K562 (cell line): ENCODE measurements around the gene ATP8A1. TPM values are rescaled to one million over a fixed set of nuclear protein-coding genes. Genes with fewer than 3 reads are reported as not detected.

ENCODE experiments used
- DACH1 ChIP-seq: fragments of 450-650 bp; IDR thresholded peaks from 2 replicates; pipeline ENCODE4 v1.6.1; 2018; ENCODE audit not compliant: partially characterized antibody
- E2F1 ChIP-seq: sonication (generic); formaldehyde crosslinking; IDR thresholded peaks from 2 replicates; pipeline ENCODE4 v1.8.1; 2023; ENCODE audit warnings: mild to moderate bottlenecking, missing genetic modification reagents, moderate library complexity
- FOXP1 ChIP-seq: sonication (generic); formaldehyde crosslinking; IDR thresholded peaks from 2 replicates; pipeline ENCODE4 v1.8.0; 2022; ENCODE audit warnings: mild to moderate bottlenecking, missing genetic modification reagents
- IFI16 ChIP-seq: fragments of 250-450 bp; sonication (Bioruptor Pico); IDR thresholded peaks from 2 replicates; pipeline ENCODE4 v2.1.2; 2022; ENCODE audit warnings: mild to moderate bottlenecking, inconsistent platforms
- L3MBTL2 ChIP-seq: fragments of 450-650 bp; IDR thresholded peaks from 2 replicates; pipeline ENCODE4 v1.6.1; 2016; ENCODE audit warnings: mild to moderate bottlenecking, moderate library complexity
- MECOM ChIP-seq: fragments of 250-450 bp; sonication (Bioruptor Pico); IDR thresholded peaks from 2 replicates; pipeline ENCODE4 v1.8.0; 2022; ENCODE audit warnings: inconsistent platforms
- NBN ChIP-seq: fragments of 450-650 bp; IDR thresholded peaks from 2 replicates; pipeline ENCODE4 v1.6.1; 2016; ENCODE audit warnings: low read depth, mild to moderate bottlenecking
- NCOA4 ChIP-seq: fragments of 450-650 bp; IDR thresholded peaks from 2 replicates; pipeline ENCODE4 v1.6.1; 2018; ENCODE audit warnings: mild to moderate bottlenecking; ENCODE audit not compliant: partially characterized antibody
- NFIX ChIP-seq: fragments of 250-450 bp; sonication (Bioruptor Pico); IDR thresholded peaks from 2 replicates; pipeline ENCODE4 v1.4.0; 2020; ENCODE audit warnings: low read depth, mild to moderate bottlenecking, moderate library complexity
- PKNOX1 ChIP-seq: fragments of 450-650 bp; IDR thresholded peaks from 2 replicates; pipeline ENCODE4 v1.6.1; 2016
- SRF ChIP-seq, 2 experiments: fragments of 250-450, 450-650 bp in 1 of 2; sonication (Bioruptor Pico) in 1 of 2; sonication (generic) in 1 of 2; formaldehyde crosslinking; IDR thresholded peaks; 2 replicates each; pipeline versions ENCODE4 v1.5.0 to v1.5.1; 2020 to 2022; ENCODE audit warnings: mild to moderate bottlenecking in 1 of 2, missing genetic modification reagents in 1 of 2
- SRSF1 ChIP-seq: fragments of 200-400 bp; formaldehyde crosslinking; IDR thresholded peaks from 2 replicates; pipeline ENCODE4 v1.6.1; 2017; ENCODE audit warnings: mild to moderate bottlenecking, low read depth, low read length, moderate library complexity
- ZNF280A ChIP-seq: fragments of 450-650 bp; IDR thresholded peaks from 2 replicates; pipeline ENCODE4 v1.6.1; 2018; ENCODE audit warnings: mild to moderate bottlenecking, low read depth; ENCODE audit not compliant: partially characterized antibody
- polyA plus RNA-seq, 8 experiments: library from polyadenylated mRNA; depleted of rRNA in 4 of 8; stranded (reverse) in 5 of 8; unstranded in 3 of 8; fragments of >200 nt; fragmentation: Nextera tagmentation in 2 of 8; fragmentation: Illumina TruSeq in 1 of 8; extraction: Ambion mirVana in 2 of 8; extraction: Trizol in 1 of 8; gene quantifications; 2 replicates each; pipeline versions ENCODE4 v1.2.1 to v1.2.3, GENCODE V29; 2011 to 2014; ENCODE audit warnings: inconsistent platforms in 1 of 8, missing spikeins in 1 of 8
- total RNA-seq, 7 experiments: library from RNA; depleted of rRNA in 6 of 7; stranded (reverse); fragments of >200 nt in 6 of 7; fragmentation: Illumina TruSeq in 2 of 7; extraction: Trizol in 2 of 7; gene quantifications; 2 replicates each; pipeline versions ENCODE4 v1.2.1 to v1.2.3, GENCODE V29; 2011 to 2021; ENCODE audit warnings: low replicate concordance in 1 of 7

Gene ATP8A1
- total and polyA plus RNA-seq, 9 of the 15 experiments (the other 6 are each of a cell fraction or from before 2014, with no cell fraction given) = 0.05 to 0.29 (median 0.07) TPM; not detected in 2

- no peak for TF ChIP-seq ZNF280A
- TF ChIP-seq L3MBTL2 = no peak
- TF ChIP-seq NFIX = no peak
- no peak for TF ChIP-seq DACH1
- TF ChIP-seq FOXP1 (CRISPR knock-in tag) = no peak
- TF ChIP-seq NBN = no peak
- TF ChIP-seq MECOM (CRISPR knock-in tag) = no peak
- TF ChIP-seq PKNOX1 = no peak
- TF ChIP-seq SRSF1 = no peak
- TF ChIP-seq NCOA4 = no peak
- no peak for TF ChIP-seq E2F1 (CRISPR knock-in tag)
- no peak for TF ChIP-seq SRF (CRISPR knock-in tag; IDR thresholded peaks at IDR 0.05)
- no peak for TF ChIP-seq IFI16 (CRISPR knock-in tag)
- TF ChIP-seq, all 486 proteins: peak for 0
These were observed 146.7 kb downstream of the ATP8A1 start (continued) for GRCh38 chr4:42510225-42510624.
